Right ventricle myocardium inferior (tissue), 1 donor: Measurements from ENCODE around the gene SBF2. TPM values are rescaled to one million over a fixed set of nuclear protein-coding genes. Genes with fewer than 3 reads are reported as not detected.

Experiments used
- ATAC-seq: fragments of 200-7000 bp; cut with Tn5 transposase; one replicate; pipeline ENCODE4 v1.9.1; 2020; ENCODE audit warnings: mild to moderate bottlenecking, moderate library complexity
- DNase-seq: peaks from one replicate; pipeline ENCODE4 v3.0.0; 2021; ENCODE audit errors: missing footprints
- intact Hi-C: fragments of 100-400 bp; cut with DNase I; formaldehyde crosslinking; loops from one replicate; pipeline ENCODE4 v1.11.0; 2022
- total RNA-seq: library from RNA; stranded (reverse); fragmentation: NEBNext Ultra II Directional; extraction: Animal tissue kit (Norgen Biotek cat#: 25700); gene quantifications from one replicate; pipeline ENCODE4 v1.2.1, GENCODE V29; 2021
- donor health status: DM: no; HTN: yes; CAD: no; lungs with severe emphysema.

Gene SBF2
- total RNA-seq, 1 donor from 2014 or later = 16.7 TPM

DNA sequence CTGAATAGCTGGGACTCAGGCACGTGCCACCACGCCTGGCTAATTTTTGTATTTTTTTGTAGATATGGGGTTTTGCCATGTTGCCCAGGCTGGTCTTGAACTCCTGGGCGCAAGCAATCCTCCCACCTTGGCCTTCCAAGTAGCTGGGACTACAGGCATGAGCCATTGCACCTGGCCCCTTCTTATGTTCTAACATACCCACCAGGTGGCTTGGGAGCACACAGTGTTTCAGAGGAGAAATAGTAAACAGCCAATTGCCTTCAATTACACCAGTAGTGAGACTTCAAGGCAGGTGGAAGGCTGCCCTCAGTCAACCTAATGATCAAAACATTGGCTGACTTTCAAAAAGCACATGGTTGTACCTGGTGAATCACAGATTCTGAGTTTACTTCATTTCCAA lies 462.9 kb downstream of the SBF2 start:
- ATAC-seq (no peak), DNase-seq (no peak)
- intact Hi-C loops = no loop called here

- ATAC-seq = no peak
- intact Hi-C loops = no loop called here
- DNase-seq = no peak
These were observed 466.3 kb downstream of the SBF2 start for GRCh38 chr11:9827708-9828107.

GRCh38 chr11:9826390-9826789 lies 467.6 kb downstream of the SBF2 start:
- ATAC-seq (no peak), DNase-seq (no peak)
- intact Hi-C loops = no loop called here

GRCh38 chr11:9825895-9826294 lies 468.1 kb downstream of the SBF2 start:
- ATAC-seq (no peak), DNase-seq (no peak)
- intact Hi-C loops = no loop called here

DNA sequence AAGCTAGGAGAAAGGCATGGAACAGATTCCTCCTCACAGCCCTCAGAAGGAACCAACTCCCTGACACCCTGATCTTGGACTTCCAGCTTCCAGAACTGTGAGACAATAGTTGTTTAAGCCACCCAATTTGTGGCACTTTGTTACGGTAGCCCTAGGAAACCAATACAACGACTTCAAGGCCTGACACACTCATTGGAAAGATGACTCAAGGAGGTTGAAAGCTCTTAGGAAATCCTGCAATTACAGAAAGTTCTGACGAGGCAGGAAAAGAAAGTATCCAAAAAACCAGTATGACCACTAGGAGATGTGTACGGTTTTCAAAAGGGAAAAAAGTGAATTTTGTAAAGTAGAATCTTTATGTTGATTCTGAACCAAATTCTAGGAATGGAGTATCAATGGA lies 468.7 kb downstream of the SBF2 start:
- intact Hi-C loops = no loop called here
- ATAC-seq = no peak
- DNase-seq = no peak

DNA sequence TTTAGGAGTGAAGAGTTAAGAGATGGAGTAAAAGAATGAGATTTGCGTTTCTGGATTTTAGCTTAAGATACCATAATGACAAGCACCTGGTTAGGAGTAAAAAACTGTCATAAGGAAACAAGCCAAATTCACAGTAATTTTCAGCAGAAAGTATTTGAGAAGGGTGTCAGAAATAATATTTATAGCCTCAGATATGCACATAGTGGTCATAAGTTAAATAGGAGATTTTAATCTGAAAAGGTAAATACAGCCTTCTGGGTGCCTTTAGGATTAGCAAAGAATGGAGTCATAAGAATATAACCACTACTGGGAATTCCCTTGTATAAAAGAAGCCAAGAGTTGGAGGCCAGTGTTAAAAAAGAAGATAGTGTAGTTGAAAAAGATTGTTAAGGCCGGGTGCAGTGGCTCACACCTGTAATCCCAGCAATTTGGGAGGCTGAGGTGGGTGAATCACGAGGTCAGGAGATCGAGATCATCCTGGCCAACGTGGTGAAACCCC lies 470.1 kb downstream of the SBF2 start:
- intact Hi-C loops = no loop called here
- DNase-seq (no peak), ATAC-seq (no peak)

DNA sequence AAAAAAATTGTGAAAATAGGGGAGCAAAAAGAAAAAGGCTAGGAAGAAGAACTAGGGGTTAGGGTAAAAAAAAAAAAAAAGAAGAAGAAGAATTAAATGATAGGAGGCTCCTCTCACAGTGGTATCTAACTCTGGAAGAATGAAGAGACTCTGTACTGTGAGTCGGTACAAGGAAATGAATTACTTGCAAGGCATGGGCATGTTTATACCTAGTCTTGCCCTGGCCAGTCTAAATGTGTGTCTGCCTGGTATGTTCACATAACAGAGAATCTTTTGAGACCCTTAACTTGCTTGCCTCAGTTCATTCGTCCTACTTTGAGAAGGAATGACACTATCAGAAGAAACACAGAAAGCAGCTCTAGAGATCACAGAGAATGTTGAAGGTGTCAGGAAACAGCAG lies 470.6 kb downstream of the SBF2 start:
- intact Hi-C loops = no loop called here
- DNase-seq = no peak
- ATAC-seq = no peak

- intact Hi-C loops = loop anchor here (2.0 kb wide), 1 partner anchor 62 kb away; no protein-coding TSS in a partner anchor
- ATAC-seq = no peak
- DNase-seq = no peak
These were observed 472.8 kb downstream of the SBF2 start for GRCh38 chr11:9821008-9821752.

GRCh38 chr11:9820260-9820659 lies 473.8 kb downstream of the SBF2 start:
- DNase-seq (no peak), ATAC-seq (peak; percentile 92)
- intact Hi-C loops = loop anchor here (2.0 kb wide), 1 partner anchor 61 kb away; no protein-coding TSS in a partner anchor

DNA sequence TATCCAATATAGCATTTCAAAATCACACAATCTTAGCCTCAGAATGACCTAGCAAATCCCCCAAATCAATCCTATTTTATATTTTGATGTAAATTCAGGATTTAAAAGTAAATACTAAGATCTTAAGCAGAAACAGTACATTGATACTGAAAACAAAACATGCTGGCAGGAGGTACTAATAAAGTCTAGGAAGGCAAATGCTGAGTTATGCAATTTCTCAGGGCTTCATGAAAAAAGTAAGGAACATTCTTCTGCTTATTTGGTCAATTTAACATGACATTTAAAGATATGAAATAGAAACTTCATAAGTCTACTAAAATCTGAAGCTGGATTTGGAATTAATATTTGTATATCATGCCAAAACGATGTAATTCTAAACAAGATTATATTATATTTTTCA lies 476.8 kb downstream of the SBF2 start:
- intact Hi-C loops = no loop called here
- no peak for DNase-seq

GRCh38 chr11:9815486-9816136 lies 478.4 kb downstream of the SBF2 start:
- DNase-seq (no peak), ATAC-seq (no peak)
- intact Hi-C loops = no loop called here

More for the DNA sequence above, 476.8 kb downstream of the SBF2 start:
- ATAC-seq = no peak

DNA sequence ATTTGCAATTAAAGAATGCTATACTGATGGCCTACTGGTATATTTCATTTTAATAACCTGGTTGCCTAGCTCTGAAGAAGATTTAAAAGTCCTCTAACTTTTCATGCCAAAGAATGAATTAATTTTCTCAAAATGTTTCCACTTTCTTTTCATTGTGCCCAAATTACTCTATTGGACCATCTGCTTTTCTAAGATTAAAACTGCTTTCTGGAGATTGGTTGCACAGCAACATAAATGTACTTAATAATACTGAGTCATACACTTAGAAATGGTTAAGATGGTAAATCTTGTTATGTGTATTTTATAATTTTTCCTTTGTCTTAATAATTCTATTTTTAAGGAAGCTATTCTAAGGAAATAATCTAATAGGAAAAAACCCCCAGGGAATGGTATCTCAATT lies 479.9 kb downstream of the SBF2 start:
- ATAC-seq = no peak
- no peak for DNase-seq
- intact Hi-C loops = no loop called here

- intact Hi-C loops = no loop called here
- DNase-seq (no peak), ATAC-seq (no peak)
These were observed 485.1 kb downstream of the SBF2 start for GRCh38 chr11:9808943-9809342.

DNA sequence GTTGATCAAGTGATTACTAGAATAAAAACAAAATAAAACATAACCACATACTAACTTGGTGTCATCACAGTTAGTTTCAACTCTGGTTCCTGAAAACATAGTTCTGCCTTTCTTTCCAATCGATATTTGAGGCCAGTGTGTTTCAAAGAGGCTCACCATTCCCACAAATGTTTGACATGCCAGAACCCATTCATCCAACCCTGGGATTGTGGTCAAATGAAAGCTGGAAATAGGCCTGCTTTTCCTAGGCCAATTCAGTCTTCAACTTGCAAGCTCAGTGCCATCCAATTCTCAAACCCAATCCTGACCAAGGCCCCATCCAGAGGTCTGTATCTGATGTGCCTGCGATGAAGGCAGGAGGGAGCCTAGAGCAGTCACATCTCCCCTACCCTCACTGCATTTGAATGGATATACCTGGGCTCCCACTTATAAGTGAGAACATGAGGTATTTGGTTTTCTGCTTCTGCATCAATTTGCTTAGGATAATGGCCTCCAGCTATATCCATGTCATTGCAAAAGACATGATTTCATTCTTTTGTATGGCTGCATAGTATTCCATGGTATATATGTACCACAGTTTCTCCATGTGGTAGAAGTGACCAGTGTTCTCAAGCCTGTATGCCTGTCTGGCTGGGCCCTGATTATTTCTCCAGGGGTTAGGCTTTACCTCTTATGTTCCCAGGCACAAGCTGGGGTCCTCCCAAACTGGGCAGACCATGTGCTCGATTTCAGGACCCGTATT lies 486.9 kb downstream of the SBF2 start:
- DNase-seq (no peak), ATAC-seq (no peak)
- intact Hi-C loops = no loop called here

- intact Hi-C loops = loop anchor here (5.0 kb wide), 1 partner anchor 42 kb away; no protein-coding TSS in a partner anchor
- ATAC-seq = no peak
These were observed 489.6 kb downstream of the SBF2 start for GRCh38 chr11:9804419-9804902.

GRCh38 chr11:9803685-9804418 lies 490.2 kb downstream of the SBF2 start:
- intact Hi-C loops = loop anchor here (5.0 kb wide), 1 partner anchor 42 kb away; no protein-coding TSS in a partner anchor
- ATAC-seq = peak; percentile 35
- DNase-seq = no peak

More at GRCh38 chr11:9804419-9804902, 489.6 kb downstream of the SBF2 start:
- no peak for DNase-seq

- ATAC-seq = peak; percentile 45
- DNase-seq = no peak
- intact Hi-C loops = loop anchor here (5.0 kb wide), 1 partner anchor 40 kb away; no protein-coding TSS in a partner anchor
These were observed 491.6 kb downstream of the SBF2 start for GRCh38 chr11:9802291-9802861.

DNA sequence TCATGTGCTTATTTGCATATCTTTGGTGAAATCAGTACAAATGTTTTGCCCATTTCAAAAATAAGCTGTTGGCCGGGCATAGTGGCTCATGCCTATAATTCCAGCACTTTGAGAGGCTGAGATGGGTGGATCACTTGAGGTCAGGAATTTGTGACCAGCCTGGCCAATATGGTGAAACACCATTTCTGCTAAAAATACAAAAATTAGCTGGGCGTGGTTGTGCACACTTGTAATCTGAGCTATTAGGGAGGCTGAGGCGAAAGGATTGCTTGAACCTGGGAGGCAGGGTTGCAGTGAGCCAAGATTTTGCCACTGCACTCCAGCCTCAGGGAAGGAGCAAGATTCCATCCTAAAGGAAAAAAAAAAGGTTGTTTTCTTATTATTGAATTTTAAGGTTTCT lies 494.1 kb downstream of the SBF2 start:
- intact Hi-C loops = loop anchor here (5.0 kb wide), 1 partner anchor 38 kb away; no protein-coding TSS in a partner anchor
- ATAC-seq (no peak), DNase-seq (no peak)
